Tibial nerve (tissue), 4 donors: ENCODE results near the gene MEIG1. TPM values are rescaled to one million over a fixed set of nuclear protein-coding genes. Genes with fewer than 3 reads are reported as not detected.
A peak's percentile ranks its signal among the peaks of the same experiment; 100 is the strongest.
"Not testable (repeated sequence)": the region's sequence is repeated elsewhere in the genome, so short reads cannot be mapped to it uniquely, and the experiment has no call there.

ENCODE experiments used
- DNase-seq, 2 donors: peaks; one replicate each; pipeline ENCODE4 v3.0.0-alpha.2; 2019; ENCODE audit warnings: low spot score in 2 of 2
- H3K27ac ChIP-seq, 4 donors: fragments of 200-600 bp; sonication (generic) in 3 of 4; one replicate each; pipeline ENCODE4 v1.5.1; 2017 to 2019; ENCODE audit warnings: mild to moderate bottlenecking in 1 of 4
- H3K27me3 ChIP-seq, 2 donors: fragments of 200-600 bp; sonication (generic) in 1 of 2; one replicate each; pipeline versions ENCODE4 v1.5.1 to v1.6.0; 2017 to 2019
- H3K36me3 ChIP-seq, 3 donors: fragments of 200-600 bp; sonication (generic); one replicate each; pipeline ENCODE4 v1.5.1; 2018 to 2019
- H3K4me1 ChIP-seq, 4 donors: fragments of 200-600 bp; sonication (generic) in 3 of 4; one replicate each; pipeline ENCODE4 v1.5.1; 2017 to 2019
- H3K4me3 ChIP-seq, 4 donors: fragments of 200-600 bp; sonication (generic) in 3 of 4; one replicate each; pipeline ENCODE4 v1.5.1; 2017 to 2019; ENCODE audit warnings: mild to moderate bottlenecking in 1 of 4, moderate library complexity in 1 of 4
- H3K9me3 ChIP-seq, 4 donors: fragments of 200-600 bp; sonication (generic) in 3 of 4; one replicate each; pipeline ENCODE4 v1.5.1; 2017 to 2019
- CTCF ChIP-seq, 5 experiments: fragments of 200-600 bp in 3 of 5; fragments of 450-650 bp in 2 of 5; sonication (generic) in 3 of 5; IDR thresholded peaks; one replicate each; pipeline ENCODE4 v1.5.1; 2016 to 2019; ENCODE audit warnings: antibody characterized with exemption in 5 of 5, mild to moderate bottlenecking in 3 of 5, moderate library complexity in 2 of 5
- EP300 ChIP-seq, 2 donors: sonication (generic); formaldehyde crosslinking; IDR thresholded peaks; one replicate each; pipeline ENCODE4 v1.6.1; 2017; ENCODE audit warnings: antibody characterized with exemption in 2 of 2, mild to moderate bottlenecking in 1 of 2
- POLR2A ChIP-seq, 2 donors: fragments of 450-650 bp; IDR thresholded peaks; one replicate each; pipeline ENCODE4 v1.6.1; 2017; ENCODE audit warnings: antibody characterized with exemption in 2 of 2, mild to moderate bottlenecking in 2 of 2, moderate library complexity in 2 of 2
- WGBS, 2 donors: methylation state at CpG; one replicate each; pipeline ENCODE4 v1.1.5; 2018; 5-methylcytosine and 5-hydroxymethylcytosine counted together
- total RNA-seq, 4 donors: library from RNA; depleted of rRNA; stranded (reverse); fragments of >200 nt; gene quantifications; one replicate each; pipeline ENCODE4 v1.1.0, GENCODE V29; 2016

MEIG1 gene
- total RNA-seq, 4 donors from 2014 or later, result not detected

- H3K27ac ChIP-seq, result no peak overlapping the region
- H3K27me3 ChIP-seq, result peaks cover 0 to 4% of the 10 kb centered on the region in 2 donors
- 27 to 40% methylated on average over 21 of the region's 21 CpGs for WGBS, 2 donors
- no peaks in the 10 kb centered on the region for H3K36me3 ChIP-seq
- H3K4me1 ChIP-seq, result no peaks in the 10 kb centered on the region
- no peak overlapping the region for H3K4me3 ChIP-seq
- H3K9me3 ChIP-seq, result peaks cover 0 to 6% (median 0%) of the 10 kb centered on the region in 4 donors
- no peak for DNase-seq
- TF ChIP-seq POLR2A (IDR thresholded peaks at IDR 0.05), result no peak
- TF ChIP-seq CTCF (IDR thresholded peaks at IDR 0.05), result no peak
- no peak for TF ChIP-seq EP300 (IDR thresholded peaks at IDR 0.05)
Measured at GRCh38 chr10:14975672-14976273, 16.6 kb downstream of the MEIG1 start.

- Histone ChIP-seq H3K4me3 (no peak overlapping the region), H3K36me3 (no peaks in the 10 kb centered on the region), H3K27me3 (no peaks in the 10 kb centered on the region), H3K27ac (no peak overlapping the region), H3K9me3 (peaks cover 0 to 6% (median 0%) of the 10 kb centered on the region in 4 donors), H3K4me1 (no peaks in the 10 kb centered on the region)
- TF ChIP-seq EP300 (IDR thresholded peaks at IDR 0.05) (no peak), POLR2A (IDR thresholded peaks at IDR 0.05) (no peak)
- no peak for DNase-seq
- WGBS, 2 donors, result 92 to 94% methylated on average over 3 of the region's 3 CpGs
Measured at GRCh38 chr10:14982744-14983143, 23.6 kb downstream of the MEIG1 start.

- H3K36me3 ChIP-seq, DNase-seq, H3K27ac ChIP-seq, H3K4me3 ChIP-seq, H3K27me3 ChIP-seq, H3K4me1 ChIP-seq, H3K9me3 ChIP-seq: not testable (repeated sequence)
- WGBS, 2 donors, result 87 to 90% methylated on average over 6 of the region's 6 CpGs
Measured at GRCh38 chr10:14989552-14989951, 30.4 kb downstream of the MEIG1 start.

GRCh38 chr10:14991035-14991749 is 32.0 kb downstream of the MEIG1 start:
- H3K27ac ChIP-seq, H3K4me3 ChIP-seq, H3K27me3 ChIP-seq, DNase-seq, H3K9me3 ChIP-seq, H3K4me1 ChIP-seq, H3K36me3 ChIP-seq: not testable (repeated sequence)
- WGBS, 2 donors, result 64 to 66% methylated on average over 19 of the region's 19 CpGs

- WGBS, 2 donors, result 76% methylated on average over 9 of the region's 9 CpGs
- DNase-seq, result not testable (repeated sequence)
Measured at GRCh38 chr10:14992336-14992735, 33.1 kb downstream of the MEIG1 start.

GRCh38 chr10:14993500-14994455 is 34.6 kb downstream of the MEIG1 start:
- H3K9me3 ChIP-seq, H3K27ac ChIP-seq, H3K4me1 ChIP-seq, H3K36me3 ChIP-seq, H3K27me3 ChIP-seq, H3K4me3 ChIP-seq, DNase-seq: not testable (repeated sequence)
- 50 to 62% methylated on average over 32 of the region's 32 CpGs for WGBS, 2 donors

More at GRCh38 chr10:14992336-14992735, 33.1 kb downstream of the MEIG1 start:
- H3K27ac ChIP-seq, H3K27me3 ChIP-seq, H3K9me3 ChIP-seq, H3K4me3 ChIP-seq, H3K4me1 ChIP-seq, H3K36me3 ChIP-seq: not testable (repeated sequence)

GRCh38 chr10:14995964-14996565 is 36.9 kb downstream of the MEIG1 start:
- WGBS, 2 donors, result 85 to 86% methylated on average over 50 of the region's 50 CpGs

GRCh38 chr10:15013530-15013929 is 54.3 kb downstream of the MEIG1 start:
- DNase-seq, H3K36me3 ChIP-seq: not testable (repeated sequence)

More at GRCh38 chr10:14995964-14996565, 36.9 kb downstream of the MEIG1 start:
- Histone ChIP-seq H3K36me3 (no peaks in the 10 kb centered on the region), H3K4me1 (no peaks in the 10 kb centered on the region), H3K27me3 (no peaks in the 10 kb centered on the region), H3K9me3 (no peaks in the 10 kb centered on the region), H3K27ac (no peak overlapping the region), H3K4me3 (peak overlapping the region in 1 of 4 donors; percentile 32)
- DNase-seq, result no peak
- TF ChIP-seq EP300 (IDR thresholded peaks at IDR 0.05) (no peak), CTCF (IDR thresholded peaks at IDR 0.05) (no peak), POLR2A (IDR thresholded peaks at IDR 0.05) (no peak)

More at GRCh38 chr10:15013530-15013929, 54.3 kb downstream of the MEIG1 start:
- not testable (repeated sequence) for H3K4me3 ChIP-seq, H3K27me3 ChIP-seq, H3K4me1 ChIP-seq, H3K27ac ChIP-seq, H3K9me3 ChIP-seq
- WGBS, 2 donors, result 75 to 77% methylated on average over 5 of the region's 5 CpGs
